HG03095 (cell line): ENCODE results near the gene CRYBB2.
"Not testable (repeated sequence)": the region's sequence is repeated elsewhere in the genome, so short reads cannot be mapped to it uniquely, and the experiment has no call there.

Experiments used
- ATAC-seq: cut with Tn5 transposase; IDR thresholded peaks from one replicate; pipeline ENCODE4 v1.9.1; 2021; ENCODE audit warnings: moderate library complexity; ENCODE audit not compliant: unreplicated experiment

CRYBB2 gene

GRCh38 chr22:25199731-25200520, 19.5 kb upstream of the CRYBB2 start, which contains the start of gene CRYBB3:
Gene CRYBB3, plus strand, starts transcription at chr22:25199858. Its CDS starts 1,539 bp downstream, at chr22:25201397.
- ATAC-seq, result no peak

GRCh38 chr22:25200967-25201366, 18.5 kb upstream of the CRYBB2 start:
- no peak for ATAC-seq

GRCh38 chr22:25201557-25202273, 17.7 kb upstream of the CRYBB2 start:
- no peak for ATAC-seq

DNA sequence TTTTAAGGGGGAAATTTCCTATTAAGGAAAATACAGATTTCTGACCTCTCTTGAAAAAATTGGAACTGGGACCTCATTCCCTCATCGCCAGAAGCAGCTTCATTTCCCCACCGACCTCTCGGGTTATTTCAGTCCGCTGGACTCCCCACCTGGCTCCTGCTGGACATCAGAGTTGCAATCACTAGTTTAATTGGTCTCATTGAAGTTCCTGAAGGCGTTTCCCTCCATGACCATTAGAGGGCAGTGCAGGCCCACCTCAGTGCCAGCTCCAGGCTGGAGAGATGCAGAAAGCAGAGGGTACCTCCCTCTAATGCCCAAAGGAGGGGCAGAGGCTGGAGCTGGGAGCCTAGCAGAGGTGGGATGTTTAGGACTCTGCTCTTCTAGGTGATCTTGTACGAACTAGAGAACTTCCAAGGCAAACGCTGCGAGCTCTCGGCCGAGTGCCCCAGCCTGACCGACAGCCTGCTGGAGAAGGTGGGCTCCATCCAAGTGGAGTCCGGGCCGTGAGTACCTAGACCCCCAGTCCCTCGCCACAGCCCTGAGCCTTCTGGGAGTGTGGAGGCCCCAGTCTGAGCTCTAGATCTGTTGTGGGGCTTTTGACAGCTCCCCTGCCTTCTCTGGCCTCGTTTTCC, 17.0 kb upstream of the CRYBB2 start:
- no peak for ATAC-seq

GRCh38 chr22:25203082-25203481, 16.4 kb upstream of the CRYBB2 start:
- ATAC-seq, result no peak

GRCh38 chr22:25204547-25204946, 14.9 kb upstream of the CRYBB2 start:
- ATAC-seq, result not testable (repeated sequence)

DNA sequence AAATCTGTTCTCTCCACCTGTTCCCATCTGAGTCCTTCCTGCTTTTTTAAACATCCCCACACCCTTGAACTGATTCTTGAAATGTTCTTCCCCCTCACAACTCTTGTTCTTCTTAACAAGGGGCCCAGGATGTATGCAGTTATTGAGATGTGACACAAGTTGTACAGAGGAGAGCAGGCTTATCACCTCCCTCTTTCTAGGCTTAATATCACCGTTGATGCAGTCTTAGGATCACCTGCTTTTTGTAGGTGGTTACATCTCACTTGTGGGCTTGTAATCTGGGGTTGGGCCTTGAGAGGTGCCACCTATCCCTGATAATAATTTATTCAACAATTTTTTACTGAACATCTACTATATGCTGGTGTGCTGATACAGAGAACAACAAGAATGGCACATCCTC, 13.6 kb upstream of the CRYBB2 start:
- ATAC-seq, result no peak

GRCh38 chr22:25206998-25207397, 12.4 kb upstream of the CRYBB2 start:
- no peak for ATAC-seq

GRCh38 chr22:25207553-25208157, 11.8 kb upstream of the CRYBB2 start:
- no peak for ATAC-seq

DNA sequence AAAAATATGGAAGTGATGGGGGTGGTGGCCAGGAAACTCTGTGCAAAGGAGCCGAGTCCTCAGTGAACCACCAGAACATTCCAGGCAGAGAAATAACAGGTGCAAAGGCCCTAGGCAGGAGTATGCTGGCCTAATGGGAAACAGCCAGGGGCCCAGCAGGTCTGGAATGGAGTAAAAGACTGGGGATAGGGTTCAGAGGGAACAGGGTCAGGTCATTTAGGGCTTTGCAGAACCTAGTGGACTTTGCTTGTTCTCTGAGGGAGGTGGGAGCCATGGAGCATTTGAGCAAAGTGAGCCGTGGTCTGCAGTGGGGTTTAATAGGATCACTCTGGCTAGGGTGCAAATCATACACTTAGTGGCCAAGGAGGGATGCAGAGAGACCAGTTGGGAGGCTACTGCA, 11.1 kb upstream of the CRYBB2 start:
- ATAC-seq, result no peak

DNA sequence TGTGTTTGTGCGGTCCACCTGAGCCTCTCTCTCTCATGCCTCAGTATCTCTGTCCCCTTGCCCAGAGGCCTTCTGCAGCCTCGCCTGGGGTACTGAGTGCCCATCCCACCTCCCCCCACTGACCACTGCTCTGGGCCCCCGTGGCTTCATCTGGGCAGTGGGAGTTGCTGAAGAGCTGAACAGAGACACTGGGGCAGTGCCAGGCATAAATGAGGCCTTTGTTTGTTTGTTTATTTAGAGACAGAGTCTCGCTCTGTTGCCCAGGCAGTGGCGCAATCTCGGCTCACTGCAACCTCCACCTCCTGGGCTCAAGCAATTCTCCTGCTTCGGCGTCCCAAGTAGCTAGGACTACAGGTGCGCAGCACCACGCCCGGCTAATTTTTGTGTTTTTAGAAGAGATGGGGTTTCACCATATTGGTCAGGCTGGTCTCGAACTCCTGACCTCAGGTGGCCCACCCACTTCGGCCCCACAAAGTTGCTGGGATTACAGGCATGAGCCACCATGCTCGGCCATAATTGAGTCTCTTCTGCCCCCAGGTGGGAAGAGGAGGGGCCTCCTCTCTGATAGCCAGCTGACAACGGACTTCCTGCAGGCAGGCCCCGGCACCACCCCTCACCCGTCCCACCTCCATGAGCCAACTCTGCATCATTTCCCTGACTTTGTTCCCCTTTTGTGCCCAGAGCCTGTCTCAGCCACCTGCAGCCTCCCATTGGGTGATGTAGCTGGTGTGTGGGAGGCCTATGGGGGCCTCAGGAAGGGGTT, 10.5 kb upstream of the CRYBB2 start:
- no peak for ATAC-seq

DNA sequence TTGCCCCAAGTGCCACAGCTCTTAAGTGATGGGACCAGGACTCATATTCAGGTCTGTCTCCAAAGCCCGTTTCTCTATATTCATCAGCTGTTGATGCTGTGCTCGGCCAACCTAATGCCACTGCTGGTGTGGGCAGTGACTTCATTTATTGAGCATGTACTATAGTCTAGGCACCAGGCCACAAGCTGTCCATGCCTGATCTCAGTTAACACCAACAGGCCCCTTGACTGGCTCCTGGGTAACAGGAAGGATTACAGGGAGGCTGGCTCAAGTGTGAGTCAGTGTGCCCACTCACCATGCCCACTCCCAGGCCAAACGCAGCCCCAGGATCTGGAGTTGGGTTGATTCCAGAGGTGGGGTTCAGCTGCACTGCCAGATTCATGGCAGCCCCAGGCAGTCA, 8.6 kb upstream of the CRYBB2 start:
- ATAC-seq, result no peak

- no peak for ATAC-seq
Measured at GRCh38 chr22:25212337-25212736, 7.1 kb upstream of the CRYBB2 start.

DNA sequence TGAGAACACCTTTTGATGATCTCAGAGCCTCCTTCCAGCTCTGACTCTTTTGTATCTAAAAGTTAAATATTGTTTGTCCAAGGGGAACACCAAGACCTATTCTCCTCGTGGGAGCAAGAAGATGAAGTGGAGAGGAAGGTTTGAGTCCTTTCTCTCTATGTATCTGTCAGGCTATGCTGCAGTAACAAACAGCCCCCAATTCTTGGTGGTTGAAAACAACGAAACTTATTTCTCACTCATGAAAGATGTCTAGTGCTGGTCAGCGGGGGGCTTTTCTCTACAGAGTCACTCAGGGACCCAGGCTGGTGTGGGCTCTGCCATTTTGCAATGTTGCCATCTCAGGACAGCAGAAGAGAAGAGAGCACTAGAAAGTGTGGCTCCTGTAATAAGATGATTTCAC, 6.2 kb upstream of the CRYBB2 start:
- no peak for ATAC-seq

DNA sequence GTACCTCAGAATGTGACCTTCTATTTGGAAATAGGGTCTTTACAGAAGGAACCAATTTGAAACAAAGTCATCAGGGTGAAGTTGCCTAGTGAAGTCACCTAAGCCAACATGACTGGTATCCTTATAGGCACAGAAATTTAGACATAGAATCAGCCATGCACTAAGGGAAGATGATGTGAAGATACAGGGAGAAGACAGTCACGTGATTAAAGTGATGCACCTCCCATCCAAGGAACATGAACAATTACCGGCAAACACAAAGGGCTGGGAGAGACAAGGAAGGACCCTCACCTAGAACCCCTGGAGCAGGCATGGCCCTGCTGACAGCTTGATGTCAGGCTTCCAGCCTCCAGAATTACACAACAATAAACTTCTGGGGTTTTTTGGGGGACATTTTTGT, 3.2 kb upstream of the CRYBB2 start:
- ATAC-seq, result no peak

DNA sequence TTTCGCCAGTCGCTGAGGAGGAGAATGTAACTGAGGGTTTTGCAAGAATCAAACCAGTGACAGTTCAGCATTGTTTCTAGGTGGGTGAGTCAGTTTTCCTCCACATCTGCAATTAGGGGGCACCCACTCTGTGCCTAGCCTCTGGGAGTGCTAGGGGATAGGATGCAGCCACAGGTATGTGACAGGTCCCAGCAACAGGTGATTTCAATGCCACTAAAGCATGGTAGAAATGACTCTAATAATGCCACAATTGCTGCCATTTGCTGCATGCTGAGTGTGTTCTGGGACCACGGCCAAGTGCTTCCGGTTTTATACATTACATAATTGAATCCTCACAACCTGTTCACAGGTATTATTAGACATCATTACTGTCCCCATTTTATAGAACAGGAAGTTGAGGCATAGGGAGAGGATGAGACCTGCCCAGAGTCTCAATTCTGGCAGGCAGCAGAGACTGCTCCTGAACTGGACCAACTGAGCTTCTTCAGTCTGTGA, 556 bp downstream of the CRYBB2 start:
- ATAC-seq, result no peak

DNA sequence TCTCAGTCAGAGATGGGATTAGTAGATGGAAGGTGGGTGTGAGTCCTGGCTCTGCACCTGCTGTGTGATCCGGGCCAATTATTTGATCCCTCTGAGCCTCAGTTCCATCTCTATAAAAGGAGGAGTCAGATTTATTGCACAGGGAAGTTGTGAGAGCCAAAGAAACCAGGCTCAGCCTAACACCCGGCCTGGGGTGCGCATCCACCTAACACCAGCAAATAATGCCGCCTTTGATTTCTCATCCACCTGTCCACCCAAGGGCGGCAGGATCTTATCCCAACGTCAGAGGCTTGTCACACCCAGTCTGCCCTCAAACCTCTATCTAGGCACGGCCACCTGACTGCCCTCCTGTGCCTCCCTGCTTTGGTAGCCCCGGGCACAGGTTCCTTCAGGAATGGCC, 2.4 kb downstream of the CRYBB2 start:
- ATAC-seq, result no peak

DNA sequence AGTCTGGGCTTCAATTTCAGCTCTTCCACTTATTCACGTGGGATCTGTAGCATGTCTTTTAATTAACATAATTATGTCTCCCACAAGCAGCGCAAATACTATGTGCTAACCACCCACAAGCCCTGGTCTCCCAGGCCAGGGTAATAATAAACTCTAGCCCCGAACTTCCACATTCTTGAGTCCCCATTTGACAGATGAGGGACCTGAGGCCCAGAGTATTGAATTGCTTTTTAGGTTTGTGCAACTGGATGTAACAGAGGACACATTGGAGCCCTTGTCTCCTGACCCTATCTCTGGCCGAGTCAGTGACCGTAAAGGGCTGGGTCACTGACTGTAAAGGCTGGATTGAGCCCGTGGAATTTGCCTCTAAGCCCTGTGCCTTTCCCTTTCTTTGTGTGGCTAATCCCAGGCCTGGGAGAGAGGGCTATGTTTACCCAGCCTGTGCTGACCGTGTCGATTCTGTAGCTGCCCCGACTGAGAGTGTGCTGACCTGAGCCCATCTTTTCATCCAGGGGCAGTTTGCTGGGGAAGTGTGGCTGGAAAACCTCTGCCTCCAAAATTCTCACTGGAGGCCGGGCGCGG, 3.9 kb downstream of the CRYBB2 start:
- ATAC-seq, result no peak

DNA sequence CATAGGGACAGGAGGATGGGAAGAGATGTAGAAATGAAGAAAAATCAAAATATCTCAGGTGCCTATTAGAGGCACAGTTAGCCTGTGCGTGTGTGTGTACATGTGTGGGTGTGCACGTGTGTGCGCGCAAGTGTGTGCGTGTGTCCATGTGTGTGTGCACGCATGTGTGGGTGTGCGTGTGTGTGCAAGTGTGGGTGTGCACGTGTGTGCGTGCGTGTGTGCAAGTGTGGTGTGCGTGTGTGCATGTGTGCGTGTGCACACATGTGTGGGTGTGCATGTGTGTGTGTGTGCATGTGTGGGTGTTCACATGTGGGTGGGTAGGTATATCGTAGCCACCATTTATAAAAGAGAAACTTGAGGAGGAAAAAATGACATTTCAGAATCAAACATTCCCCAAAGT, 9.4 kb downstream of the CRYBB2 start:
- no peak for ATAC-seq

DNA sequence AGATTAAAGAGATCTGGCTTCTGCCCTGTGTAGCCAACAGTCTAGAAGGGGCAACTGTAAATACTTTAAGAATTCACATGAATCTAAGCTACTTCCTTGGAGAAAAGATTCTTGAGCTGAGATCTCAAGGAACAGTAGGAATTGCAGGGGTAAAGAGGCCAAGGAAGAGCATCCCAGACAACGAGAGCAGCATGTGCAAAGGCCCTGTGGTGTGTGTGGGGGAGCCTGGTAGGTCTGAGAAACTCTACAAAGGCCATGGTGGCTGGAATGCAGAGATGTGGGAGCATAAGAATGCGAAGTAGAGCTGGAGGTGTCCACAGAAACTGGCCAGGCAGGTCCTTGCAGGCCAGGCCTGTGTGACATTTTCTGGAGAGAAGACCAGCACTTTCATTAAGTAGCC, 11.3 kb downstream of the CRYBB2 start:
- not testable (repeated sequence) for ATAC-seq
